GM12864 (cell line): Measurements from ENCODE around the gene RDM1.

Source experiments
- DNase-seq: peaks from one replicate; pipeline ENCODE4 v3.0.0-alpha.2; 2011; ENCODE audit warnings: low read depth
- H3K4me3 ChIP-seq: 2 replicates; pipeline ENCODE4 v1.5.1; 2011; ENCODE audit warnings: mild to moderate bottlenecking, low read depth, low read length, control low read depth
- CTCF ChIP-seq: IDR thresholded peaks from 2 replicates; pipeline ENCODE4 v1.5.1; 2011; ENCODE audit warnings: low read depth, mild to moderate bottlenecking, moderate library complexity, low read length, control low read depth, inconsistent platforms; ENCODE audit errors: missing control alignments

RDM1 gene

GRCh38 chr17:35972066-35972465 lies 41.5 kb upstream of the RDM1 start:
- no peak for DNase-seq
- no peak overlapping the region for H3K4me3 ChIP-seq
- TF ChIP-seq CTCF = no peak

- no peak overlapping the region for H3K4me3 ChIP-seq
- DNase-seq = peak; percentile 49
- TF ChIP-seq CTCF = peak; percentile 84
Measured at GRCh38 chr17:35969558-35970380, 39.2 kb upstream of the RDM1 start.

GRCh38 chr17:35968520-35969054 lies 38.0 kb upstream of the RDM1 start:
- DNase-seq = no peak
- H3K4me3 ChIP-seq = no peak overlapping the region
- TF ChIP-seq CTCF = no peak

- no peak for TF ChIP-seq CTCF
- no peak overlapping the region for H3K4me3 ChIP-seq
Measured at GRCh38 chr17:35965272-35965671, 34.7 kb upstream of the RDM1 start.

GRCh38 chr17:35963663-35964062 lies 33.1 kb upstream of the RDM1 start:
- no peak for DNase-seq
- H3K4me3 ChIP-seq = no peak overlapping the region
- no peak for TF ChIP-seq CTCF

More at GRCh38 chr17:35965272-35965671, 34.7 kb upstream of the RDM1 start:
- DNase-seq = no peak

GRCh38 chr17:35953720-35954119 lies 23.1 kb upstream of the RDM1 start:
- no peak for DNase-seq
- TF ChIP-seq CTCF = no peak

GRCh38 chr17:35949401-35949800 lies 18.8 kb upstream of the RDM1 start:
- TF ChIP-seq CTCF = no peak
- no peak overlapping the region for H3K4me3 ChIP-seq
- no peak for DNase-seq

More at GRCh38 chr17:35953720-35954119, 23.1 kb upstream of the RDM1 start:
- no peak overlapping the region for H3K4me3 ChIP-seq
